ENCODE measurements around the gene SLC34A1. TPM values are rescaled to one million over a fixed set of nuclear protein-coding genes. Genes with fewer than 3 reads are reported as not detected.

The SLC34A1 gene
- total and polyA plus RNA-seq, 2 donors from 2014 or later, result 0.91 to 211 TPM

DNA sequence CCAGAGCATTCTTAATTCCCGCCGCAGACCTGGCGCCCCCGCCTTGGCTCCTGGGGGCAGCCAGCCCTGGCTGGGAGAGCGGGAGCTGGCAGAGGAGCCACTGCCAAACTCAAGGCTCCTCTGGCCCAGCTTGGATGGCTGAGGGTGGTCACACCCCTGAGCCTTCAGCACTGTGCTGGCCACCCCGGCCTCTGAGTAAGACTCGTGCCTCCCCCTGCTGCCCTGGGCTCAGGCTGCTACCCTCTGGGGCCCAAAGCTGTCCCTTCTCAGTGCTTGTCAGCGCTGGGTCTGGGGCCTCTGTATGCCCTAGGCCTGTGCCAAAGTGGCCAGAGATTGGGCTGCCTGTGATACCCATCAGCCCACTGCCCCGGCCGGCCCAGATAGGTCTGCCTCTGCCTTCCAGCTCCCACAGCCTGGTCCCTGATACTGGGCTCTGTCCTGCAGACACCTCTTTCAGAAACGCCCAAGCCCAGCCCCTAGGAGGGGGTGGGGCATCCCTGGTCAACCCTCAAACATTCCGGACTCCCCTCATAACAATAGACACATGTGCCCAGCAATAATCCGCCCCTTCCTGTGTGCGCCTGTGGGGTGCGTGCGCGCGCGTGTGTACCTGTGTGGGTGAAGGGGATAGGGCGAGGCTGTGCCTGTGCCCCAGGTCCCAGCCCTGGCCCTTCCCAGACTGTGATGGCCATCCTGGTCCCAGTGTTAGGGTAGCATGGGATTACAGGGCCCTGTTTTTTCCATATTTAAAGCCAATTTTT, 58.0 kb downstream of the SLC34A1 start:
- DNase-seq (no peak), FAIRE-seq (no peak)
- Histone ChIP-seq H3K9ac (ENCODE audit: low read length in 3 of 3) (no peak overlapping the region), H3K9me3 (ENCODE audit: control insufficient read depth in 2 of 3, insufficient read depth in 1 of 3, low read length in 3 of 3) (no peaks in the 10 kb centered on the region), H3K27ac (ENCODE audit: low read depth in 2 of 2, low read length in 2 of 2) (no peak overlapping the region), H3K4me3 (ENCODE audit: low read length in 3 of 3) (no peak overlapping the region), H3K4me1 (ENCODE audit: control insufficient read depth in 2 of 3, insufficient read depth in 2 of 3, low read depth in 1 of 3, low read length in 3 of 3) (peaks cover 0 to 6% (median 5%) of the 10 kb centered on the region in 3 donors), H3K36me3 (ENCODE audit: control insufficient read depth in 2 of 3, insufficient read depth in 3 of 3, low read length in 3 of 3) (peaks cover 0 to 2% (median 1%) of the 10 kb centered on the region in 3 donors), H3K27me3 (ENCODE audit: control insufficient read depth, insufficient read depth, low read length) (no peaks in the 10 kb centered on the region)
- TF ChIP-seq, protein P1, sequence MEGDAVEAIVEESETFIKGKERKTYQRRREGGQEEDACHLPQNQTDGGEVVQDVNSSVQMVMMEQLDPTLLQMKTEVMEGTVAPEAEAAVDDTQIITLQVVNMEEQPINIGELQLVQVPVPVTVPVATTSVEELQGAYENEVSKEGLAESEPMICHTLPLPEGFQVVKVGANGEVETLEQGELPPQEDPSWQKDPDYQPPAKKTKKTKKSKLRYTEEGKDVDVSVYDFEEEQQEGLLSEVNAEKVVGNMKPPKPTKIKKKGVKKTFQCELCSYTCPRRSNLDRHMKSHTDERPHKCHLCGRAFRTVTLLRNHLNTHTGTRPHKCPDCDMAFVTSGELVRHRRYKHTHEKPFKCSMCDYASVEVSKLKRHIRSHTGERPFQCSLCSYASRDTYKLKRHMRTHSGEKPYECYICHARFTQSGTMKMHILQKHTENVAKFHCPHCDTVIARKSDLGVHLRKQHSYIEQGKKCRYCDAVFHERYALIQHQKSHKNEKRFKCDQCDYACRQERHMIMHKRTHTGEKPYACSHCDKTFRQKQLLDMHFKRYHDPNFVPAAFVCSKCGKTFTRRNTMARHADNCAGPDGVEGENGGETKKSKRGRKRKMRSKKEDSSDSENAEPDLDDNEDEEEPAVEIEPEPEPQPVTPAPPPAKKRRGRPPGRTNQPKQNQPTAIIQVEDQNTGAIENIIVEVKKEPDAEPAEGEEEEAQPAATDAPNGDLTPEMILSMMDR (IDR thresholded peaks at IDR 0.05; ENCODE audit: borderline replicate concordance, extremely low read depth, insufficient read depth), result no peak
- intact Hi-C loops (cut with DNase I), result no loop called here

DNA sequence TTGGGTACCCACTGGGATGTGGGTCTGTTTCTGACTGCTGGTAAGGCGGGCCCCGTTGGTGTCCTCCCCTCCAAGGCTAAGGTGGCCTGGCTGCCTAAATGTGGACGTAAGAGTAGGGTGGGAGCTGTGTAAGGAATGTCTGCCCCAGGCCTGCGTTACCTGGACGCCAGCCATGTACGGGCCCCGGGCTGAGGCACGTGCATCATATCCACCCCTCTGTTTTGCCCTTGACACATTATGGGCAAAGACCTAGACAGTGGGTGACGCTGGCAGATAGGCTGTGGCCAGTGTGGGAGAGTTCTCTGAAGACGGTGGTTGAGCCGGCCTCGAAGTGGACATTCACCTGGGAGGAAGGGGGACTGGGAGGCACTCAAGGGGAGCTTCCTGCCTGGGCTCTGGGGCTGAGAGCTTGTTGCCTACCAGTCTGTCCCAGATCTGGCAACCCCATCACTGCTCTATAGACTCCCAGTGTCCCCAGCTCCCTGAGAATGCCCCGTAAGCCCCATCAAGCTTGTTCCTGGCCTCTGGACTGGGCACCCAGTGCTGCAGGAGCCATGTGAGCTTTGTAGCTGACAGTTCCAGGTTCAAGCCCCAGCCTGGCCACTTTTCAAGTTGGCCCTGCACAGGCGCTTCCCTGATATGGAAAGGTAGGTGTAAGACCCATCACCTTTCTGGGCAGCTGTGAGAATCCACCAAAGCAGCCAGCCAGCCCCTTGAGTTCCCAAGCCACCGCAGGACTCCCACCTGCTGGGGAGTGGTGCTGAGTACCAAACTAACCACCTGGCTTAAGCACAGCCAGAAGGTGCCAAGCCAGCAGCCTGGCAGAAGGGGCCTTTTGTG, 59.1 kb downstream of the SLC34A1 start:
- FAIRE-seq (no peak), DNase-seq (peak in 1 of 5 donors; percentile 48)
- Histone ChIP-seq H3K4me1 (ENCODE audit: control insufficient read depth in 2 of 3, insufficient read depth in 2 of 3, low read depth in 1 of 3, low read length in 3 of 3) (peaks cover 0 to 11% (median 6%) of the 10 kb centered on the region in 3 donors), H3K9me3 (ENCODE audit: control insufficient read depth in 2 of 3, insufficient read depth in 1 of 3, low read length in 3 of 3) (no peaks in the 10 kb centered on the region), H3K36me3 (ENCODE audit: control insufficient read depth in 2 of 3, insufficient read depth in 3 of 3, low read length in 3 of 3) (no peaks in the 10 kb centered on the region), H3K27me3 (ENCODE audit: control insufficient read depth, insufficient read depth, low read length) (no peaks in the 10 kb centered on the region), H3K27ac (ENCODE audit: low read depth in 2 of 2, low read length in 2 of 2) (no peak overlapping the region), H3K4me3 (ENCODE audit: low read length in 3 of 3) (no peak overlapping the region), H3K9ac (ENCODE audit: low read length in 3 of 3) (no peak overlapping the region)
- TF ChIP-seq, protein P1 (IDR thresholded peaks at IDR 0.05; ENCODE audit: borderline replicate concordance, extremely low read depth, insufficient read depth), result no peak
- intact Hi-C loops (cut with DNase I), result no loop called here

DNA sequence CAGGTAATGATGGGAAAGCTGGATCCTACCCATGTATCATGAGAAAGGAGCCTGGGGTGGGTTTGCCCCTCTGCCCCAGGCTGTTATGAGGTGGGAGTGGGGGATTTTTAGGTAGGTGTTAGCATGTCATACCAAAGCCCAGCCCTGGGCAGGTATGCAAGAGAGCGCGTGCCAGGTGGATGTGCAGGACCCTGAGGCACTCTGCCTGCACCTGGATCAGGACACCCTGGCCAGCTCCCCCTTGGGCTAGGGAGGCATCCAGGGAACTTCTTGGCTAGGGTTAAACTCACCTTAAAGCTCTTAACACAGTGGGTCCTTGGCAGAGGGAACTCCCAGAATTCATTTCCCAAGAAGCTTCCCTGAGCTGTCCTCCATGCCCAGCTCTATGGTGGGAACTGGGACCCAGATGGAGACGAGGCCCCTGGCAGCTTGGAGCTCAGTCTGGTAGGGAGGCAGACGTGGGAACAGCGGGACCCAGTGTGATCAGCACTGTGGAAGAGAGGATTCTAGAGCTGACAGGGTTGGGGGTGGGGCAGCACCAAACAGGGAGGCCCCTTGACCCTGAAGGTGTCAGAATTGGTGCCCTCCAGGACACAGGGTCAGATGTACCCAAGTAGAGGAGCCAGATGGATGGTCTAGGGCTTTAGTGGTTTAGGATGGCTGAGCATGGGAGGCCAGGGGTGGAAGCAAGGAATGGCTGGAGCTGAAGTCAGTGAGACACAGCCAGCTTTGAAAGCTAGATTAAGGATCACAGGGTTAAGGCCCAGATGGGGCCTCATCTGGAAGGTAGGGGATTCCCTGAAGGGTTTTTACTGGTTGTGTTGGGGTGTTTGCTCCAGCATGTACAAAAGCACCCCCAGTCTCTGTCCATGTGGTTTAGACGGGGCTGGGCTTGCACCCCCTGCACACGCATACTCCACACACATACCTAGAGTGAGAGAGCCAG, 60.1 kb downstream of the SLC34A1 start:
- TF ChIP-seq, protein P1 (IDR thresholded peaks at IDR 0.05; ENCODE audit: borderline replicate concordance, extremely low read depth, insufficient read depth), result no peak
- Histone ChIP-seq H3K27ac (ENCODE audit: low read depth in 2 of 2, low read length in 2 of 2) (no peak overlapping the region), H3K4me1 (ENCODE audit: control insufficient read depth in 2 of 3, insufficient read depth in 2 of 3, low read depth in 1 of 3, low read length in 3 of 3) (peaks cover 0 to 11% (median 6%) of the 10 kb centered on the region in 3 donors), H3K27me3 (ENCODE audit: control insufficient read depth, insufficient read depth, low read length) (no peaks in the 10 kb centered on the region), H3K9ac (ENCODE audit: low read length in 3 of 3) (no peak overlapping the region), H3K36me3 (ENCODE audit: control insufficient read depth in 2 of 3, insufficient read depth in 3 of 3, low read length in 3 of 3) (no peaks in the 10 kb centered on the region), H3K4me3 (ENCODE audit: low read length in 3 of 3) (no peak overlapping the region), H3K9me3 (ENCODE audit: control insufficient read depth in 2 of 3, insufficient read depth in 1 of 3, low read length in 3 of 3) (no peaks in the 10 kb centered on the region)
- DNase-seq (peak in 1 of 5 donors; percentile 48), FAIRE-seq (no peak)
- intact Hi-C loops (cut with DNase I), result no loop called here

Measured in kidney (tissue), 14 donors.